DOHH2 (cell line): ENCODE results near the gene MIEF2.

Source experiments
- H3F3A ChIP-seq: fragments of 200-600 bp; sonication (generic), shearing (Covaris generic); 2 replicates; pipeline ENCODE4 v1.6.0; 2016; ENCODE audit warnings: antibody characterized with exemption, mild to moderate bottlenecking; ENCODE audit not compliant: control insufficient read depth, insufficient read depth
- H3K27ac ChIP-seq: fragments of 200-600 bp; sonication (generic); 2 replicates; pipeline ENCODE4 v1.5.1; 2014; ENCODE audit warnings: low read depth, mild to moderate bottlenecking, low read length, moderate library complexity
- H3K27me3 ChIP-seq: fragments of 200-600 bp; sonication (generic); 2 replicates; pipeline ENCODE4 v1.6.1; 2014; ENCODE audit warnings: mild to moderate bottlenecking, low read length, mixed read lengths; ENCODE audit not compliant: control insufficient read depth
- H3K36me3 ChIP-seq: fragments of 200-600 bp; sonication (generic); 2 replicates; pipeline ENCODE4 v1.6.1; 2014; ENCODE audit warnings: mild to moderate bottlenecking, low read length, moderate library complexity, mixed read lengths; ENCODE audit not compliant: control insufficient read depth
- H3K4me1 ChIP-seq: fragments of 200-600 bp; sonication (generic); 2 replicates; pipeline ENCODE4 v1.6.1; 2014; ENCODE audit warnings: mild to moderate bottlenecking, low read length, mixed read lengths; ENCODE audit not compliant: control insufficient read depth
- H3K4me2 ChIP-seq: fragments of 200-600 bp; sonication (generic); 2 replicates; pipeline ENCODE4 v1.6.0; 2014; ENCODE audit warnings: mild to moderate bottlenecking, low read length, moderate library complexity
- H3K4me3 ChIP-seq: fragments of 200-600 bp; sonication (generic); 2 replicates; pipeline ENCODE4 v1.5.1; 2014; ENCODE audit warnings: mild to moderate bottlenecking, low read length, mixed read lengths
- H3K79me2 ChIP-seq: fragments of 200-600 bp; sonication (generic); 2 replicates; pipeline ENCODE4 v1.6.1; 2014; ENCODE audit warnings: mild to moderate bottlenecking, low read length, mixed read lengths; ENCODE audit not compliant: control insufficient read depth
- H3K9me2 ChIP-seq: fragments of 200-600 bp; sonication (generic); replicated peaks from 2 replicates; pipeline ENCODE4 v1.6.1; 2014; ENCODE audit warnings: mild to moderate bottlenecking, low read length, mixed read lengths; ENCODE audit not compliant: control insufficient read depth
- H3K9me3 ChIP-seq: fragments of 200-600 bp; sonication (generic); 2 replicates; pipeline ENCODE4 v1.6.1; 2014; ENCODE audit warnings: antibody characterized with exemption, low read length, mixed read lengths; ENCODE audit not compliant: control insufficient read depth, insufficient read depth
- H4K20me1 ChIP-seq: fragments of 200-600 bp; sonication (generic); 2 replicates; pipeline ENCODE4 v1.6.0; 2014; ENCODE audit warnings: low read depth, mild to moderate bottlenecking, antibody characterized with exemption, low read length, moderate library complexity; ENCODE audit not compliant: control insufficient read depth, insufficient read depth
- EZH2phosphoT487 ChIP-seq: fragments of 200-600 bp; sonication (generic); IDR thresholded peaks from 2 replicates; pipeline ENCODE4 v1.6.1; 2017; ENCODE audit warnings: borderline replicate concordance, mild to moderate bottlenecking, antibody characterized with exemption, low read length, moderate library complexity, mixed read lengths
- TF ChIP-seq, protein P1 (sequence below): fragments of 200-600 bp; sonication (generic); IDR thresholded peaks from one replicate; pipeline ENCODE4 v1.5.1; 2014; ENCODE audit warnings: antibody characterized with exemption, mild to moderate bottlenecking, low read depth, low read length; ENCODE audit not compliant: poor library complexity, severe bottlenecking

Gene MIEF2

DNA sequence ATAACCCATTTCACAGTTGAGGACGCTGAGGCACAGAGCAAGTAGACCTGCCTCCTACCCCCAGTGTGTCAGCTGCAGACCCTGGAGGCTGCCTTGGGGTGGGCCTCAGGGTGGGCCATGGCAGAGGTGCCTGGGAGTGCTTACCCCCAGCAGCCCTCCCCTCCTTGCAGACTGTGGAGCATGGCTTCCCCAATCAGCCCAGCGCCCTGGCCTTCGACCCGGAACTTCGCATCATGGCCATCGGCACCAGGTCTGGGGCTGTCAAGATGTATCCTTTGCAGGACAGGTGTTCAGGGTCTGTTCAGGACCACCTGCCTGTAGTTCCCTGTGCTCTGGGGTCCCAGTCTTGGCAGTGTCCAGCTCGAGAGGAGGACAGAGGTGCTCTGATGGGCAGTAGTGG lies 30.7 kb upstream of the MIEF2 start:
- Histone ChIP-seq H4K20me1 (no peaks in the 10 kb centered on the region), H3K36me3 (no peaks in the 10 kb centered on the region), H3K27me3 (no peaks in the 10 kb centered on the region), H3K27ac (no peak overlapping the region), H3K79me2 (peaks cover 8% of the 10 kb centered on the region), H3F3A (no peaks in the 10 kb centered on the region), H3K9me2 (no peaks in the 10 kb centered on the region), H3K4me1 (peaks cover 12% of the 10 kb centered on the region), H3K4me2 (no peak overlapping the region), H3K9me3 (no peaks in the 10 kb centered on the region), H3K4me3 (no peak overlapping the region)
- TF ChIP-seq EZH2phosphoT487, result no peak
- TF ChIP-seq, protein P1, sequence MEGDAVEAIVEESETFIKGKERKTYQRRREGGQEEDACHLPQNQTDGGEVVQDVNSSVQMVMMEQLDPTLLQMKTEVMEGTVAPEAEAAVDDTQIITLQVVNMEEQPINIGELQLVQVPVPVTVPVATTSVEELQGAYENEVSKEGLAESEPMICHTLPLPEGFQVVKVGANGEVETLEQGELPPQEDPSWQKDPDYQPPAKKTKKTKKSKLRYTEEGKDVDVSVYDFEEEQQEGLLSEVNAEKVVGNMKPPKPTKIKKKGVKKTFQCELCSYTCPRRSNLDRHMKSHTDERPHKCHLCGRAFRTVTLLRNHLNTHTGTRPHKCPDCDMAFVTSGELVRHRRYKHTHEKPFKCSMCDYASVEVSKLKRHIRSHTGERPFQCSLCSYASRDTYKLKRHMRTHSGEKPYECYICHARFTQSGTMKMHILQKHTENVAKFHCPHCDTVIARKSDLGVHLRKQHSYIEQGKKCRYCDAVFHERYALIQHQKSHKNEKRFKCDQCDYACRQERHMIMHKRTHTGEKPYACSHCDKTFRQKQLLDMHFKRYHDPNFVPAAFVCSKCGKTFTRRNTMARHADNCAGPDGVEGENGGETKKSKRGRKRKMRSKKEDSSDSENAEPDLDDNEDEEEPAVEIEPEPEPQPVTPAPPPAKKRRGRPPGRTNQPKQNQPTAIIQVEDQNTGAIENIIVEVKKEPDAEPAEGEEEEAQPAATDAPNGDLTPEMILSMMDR, result no peak

DNA sequence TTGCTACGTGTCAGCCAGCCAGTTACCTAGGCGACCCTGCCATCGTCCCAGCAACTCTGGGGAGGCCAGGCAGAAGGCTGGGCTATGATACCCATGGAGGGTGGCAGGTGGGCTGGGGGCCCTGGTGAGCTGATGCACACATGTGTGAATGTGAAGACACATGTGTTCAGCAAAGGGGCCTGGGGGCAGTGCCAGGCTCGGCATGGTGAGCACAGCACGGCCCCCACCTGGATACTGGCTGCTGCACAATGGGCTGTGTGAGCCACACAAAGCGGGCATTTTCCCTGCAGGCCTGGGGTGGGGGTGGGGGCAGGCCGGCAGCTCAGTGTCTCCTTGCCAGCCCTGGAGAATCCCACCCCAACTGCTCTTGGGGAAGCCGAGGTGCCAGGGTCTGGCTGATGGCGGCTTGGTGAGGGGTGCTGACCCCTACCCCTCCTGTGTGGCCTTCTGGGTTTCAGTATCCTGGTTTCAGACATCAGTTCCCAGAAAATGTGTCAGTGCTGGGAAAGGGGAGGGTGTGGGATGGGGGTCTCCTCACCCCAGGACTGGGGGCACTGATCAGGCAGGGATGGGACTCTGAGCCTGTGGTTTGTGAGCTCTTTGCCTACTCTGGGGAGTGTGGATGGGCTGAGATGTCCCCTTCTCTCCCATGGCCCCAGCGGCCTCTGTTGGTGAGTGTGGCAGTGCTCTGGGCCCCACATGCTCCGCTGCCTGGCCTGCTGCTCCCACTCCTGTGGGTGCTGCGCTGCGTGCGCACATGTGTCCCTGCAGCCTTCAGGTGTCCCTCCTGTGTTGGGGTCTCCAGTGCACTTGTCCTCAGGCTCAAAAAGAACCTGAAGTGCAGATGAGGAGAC lies 29.9 kb upstream of the MIEF2 start:
- no peaks in the 10 kb centered on the region for H3F3A ChIP-seq
- H3K36me3 ChIP-seq, result no peaks in the 10 kb centered on the region; the same call in 1 of the 2 replicates
- H3K4me2 ChIP-seq, result no peak overlapping the region
- H3K9me3 ChIP-seq, result no peaks in the 10 kb centered on the region
- no peak for TF ChIP-seq EZH2phosphoT487
- peaks cover 8% of the 10 kb centered on the region for H3K79me2 ChIP-seq
- no peak overlapping the region for H3K4me3 ChIP-seq
- H3K27me3 ChIP-seq, result no peaks in the 10 kb centered on the region
- no peaks in the 10 kb centered on the region for H4K20me1 ChIP-seq
- no peak overlapping the region for H3K27ac ChIP-seq
- H3K9me2 ChIP-seq, result no peaks in the 10 kb centered on the region
- peaks cover 9% of the 10 kb centered on the region for H3K4me1 ChIP-seq

DNA sequence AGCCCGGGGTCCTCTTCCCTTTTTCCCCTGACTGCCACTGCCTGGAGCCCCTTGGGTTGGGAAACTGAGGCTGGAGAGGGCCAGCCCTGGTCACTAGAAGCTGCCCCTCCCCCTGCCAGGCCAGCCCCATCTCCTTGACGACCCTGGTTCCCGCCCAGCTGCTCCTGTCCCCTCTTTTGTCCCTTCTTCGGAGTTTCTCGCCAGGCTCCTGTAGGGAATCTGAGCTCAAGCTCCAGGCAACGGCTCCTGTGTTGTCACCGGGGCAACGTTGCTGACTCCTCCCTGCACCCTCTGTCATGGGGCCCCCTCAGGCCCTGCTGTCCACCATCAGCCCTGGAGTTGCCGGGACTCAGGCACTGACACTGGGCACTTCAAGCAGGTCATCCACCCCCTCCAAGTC lies 29.3 kb upstream of the MIEF2 start:
- H3K79me2 ChIP-seq, result peaks cover 4% of the 10 kb centered on the region
- H3K27me3 ChIP-seq, result no peaks in the 10 kb centered on the region
- H3K27ac ChIP-seq, result no peak overlapping the region
- no peak overlapping the region for H3K4me2 ChIP-seq
- peaks cover 6% of the 10 kb centered on the region for H3K4me1 ChIP-seq
- H3K9me2 ChIP-seq, result no peaks in the 10 kb centered on the region
- H4K20me1 ChIP-seq, result no peaks in the 10 kb centered on the region
- no peak for TF ChIP-seq EZH2phosphoT487
- TF ChIP-seq, protein P1, result no peak
- H3K36me3 ChIP-seq, result no peaks in the 10 kb centered on the region; the same call in 1 of the 2 replicates
- no peak overlapping the region for H3K4me3 ChIP-seq
- no peaks in the 10 kb centered on the region for H3K9me3 ChIP-seq
- no peaks in the 10 kb centered on the region for H3F3A ChIP-seq

DNA sequence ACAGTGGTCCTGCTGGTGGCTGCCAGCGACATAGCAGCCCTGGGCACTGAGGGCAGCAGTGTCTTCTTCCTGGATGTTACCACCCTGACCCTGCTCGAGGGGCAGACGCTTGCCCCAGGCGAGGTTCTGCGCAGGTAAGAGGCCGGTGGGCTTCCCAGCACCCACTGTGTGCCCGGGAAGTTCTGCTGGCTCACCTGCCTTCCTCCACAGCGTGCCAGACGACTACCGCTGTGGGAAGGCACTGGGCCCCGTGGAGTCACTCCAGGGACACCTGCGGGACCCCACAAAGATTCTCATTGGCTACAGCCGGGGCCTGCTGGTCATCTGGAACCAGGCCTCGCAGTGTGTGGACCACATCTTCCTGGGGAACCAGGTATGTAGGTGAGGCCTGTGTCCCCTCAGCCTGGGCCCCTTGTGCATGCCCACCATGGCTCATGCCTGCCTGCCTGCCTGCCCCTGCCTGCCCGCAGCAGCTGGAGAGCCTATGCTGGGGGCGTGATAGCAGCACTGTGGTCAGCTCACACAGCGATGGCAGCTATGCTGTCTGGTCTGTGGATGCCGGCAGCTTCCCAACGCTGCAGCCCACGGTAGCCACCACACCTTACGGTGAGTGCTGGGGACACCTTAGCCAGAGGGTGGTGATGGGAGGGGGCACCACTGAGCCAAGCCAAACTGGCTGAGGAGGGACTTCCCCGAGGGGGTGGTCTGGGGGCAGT lies 26.5 kb upstream of the MIEF2 start:
- H4K20me1 ChIP-seq, result no peaks in the 10 kb centered on the region
- no peaks in the 10 kb centered on the region; the same call in 1 of the 2 replicates for H3K36me3 ChIP-seq
- no peak overlapping the region for H3K27ac ChIP-seq

More for the DNA sequence above, 26.5 kb upstream of the MIEF2 start:
- Histone ChIP-seq H3K27me3 (no peaks in the 10 kb centered on the region), H3K9me3 (no peaks in the 10 kb centered on the region), H3F3A (no peaks in the 10 kb centered on the region), H3K4me2 (no peak overlapping the region), H3K4me1 (no peaks in the 10 kb centered on the region), H3K9me2 (no peaks in the 10 kb centered on the region), H3K79me2 (no peaks in the 10 kb centered on the region), H3K4me3 (no peak overlapping the region)
- TF ChIP-seq, protein P1, result no peak
- no peak for TF ChIP-seq EZH2phosphoT487
